ENCODE measurements around the gene KEAP1. TPM values are rescaled to one million over a fixed set of nuclear protein-coding genes. Genes with fewer than 3 reads are reported as not detected.

Gene KEAP1
- total and polyA plus RNA-seq, 9 of the 15 experiments (the other 6 are each of a cell fraction or from before 2014, with no cell fraction given), result 2.1 to 95.6 (median 64.3) TPM

- TF ChIP-seq MAZ (CRISPR knock-in tag; conservative IDR thresholded peaks at IDR 0.05 in 1 of 2, IDR thresholded peaks at IDR 0.05 in 1 of 2) (peak; percentile 99 to 100), PHF20 (IDR thresholded peaks at IDR 0.05; ENCODE audit: partially characterized antibody) (peak; percentile 24), ZKSCAN3 (CRISPR knock-in tag; IDR thresholded peaks at IDR 0.05) (no peak), THAP7 (CRISPR knock-in tag; IDR thresholded peaks at IDR 0.05) (peak; percentile 76; the same call in 1 of the 2 replicates), MBD2 (IDR thresholded peaks at IDR 0.05; ENCODE audit: borderline replicate concordance, low read depth) (peak; percentile 49; the same call in 1 of the 2 replicates)
These were observed 593 bp downstream of the KEAP1 start (continued) for GRCh38 chr19:10502524-10503001.

GRCh38 chr19:10501971-10502523 is 1.1 kb downstream of the KEAP1 start:
- peak; percentile 16 for ATAC-seq
- POLR2A ChIA-PET, result interaction anchor here (0.6 to 2.2 kb wide), 5 partner anchors 10 to 79 kb away, joined by 3 to 8 read pairs (median 6); no protein-coding TSS in a partner anchor
- peak overlapping the region; percentile 99 for H3K9ac ChIP-seq (ENCODE audit: insufficient read depth in 1 of 2, low read depth in 2 of 2, low read length in 2 of 2)
- FAIRE-seq, result peak; percentile 19
- peaks cover 37% of the 10 kb centered on the region for H3K36me3 ChIP-seq (ENCODE audit: control insufficient read depth, insufficient read depth, low read length)
- intact Hi-C loops (cut with micrococcal nuclease) (no loop called here), in situ Hi-C loops (cut with MboI) (no loop called here)
- peak overlapping the region; percentile 96 for H3K27ac ChIP-seq (ENCODE audit: extremely low read depth, low read depth, low read length)
- CTCF ChIA-PET (ENCODE audit: low intra/inter-chr PET ratio), result interaction anchor here (0.6 kb wide), 1 partner anchor 91 kb away, joined by 8 read pairs; no protein-coding TSS in a partner anchor
- no peaks in the 10 kb centered on the region for H3K27me3 ChIP-seq (ENCODE audit: control insufficient read depth in 2 of 2, insufficient read depth in 2 of 2, low read length in 2 of 2)
- peaks cover 63% of the 10 kb centered on the region for H3K79me2 ChIP-seq (ENCODE audit: control insufficient read depth, insufficient read depth, low read length)
- H3K9me3 ChIP-seq (replicated peaks; ENCODE audit: control insufficient read depth, insufficient read depth, low read depth, low read length), result no peaks in the 10 kb centered on the region
- peaks cover 3% of the 10 kb centered on the region; the same call in 1 of the 2 replicates for H4K20me1 ChIP-seq (replicated peaks; ENCODE audit: control insufficient read depth, insufficient read depth, low read length)
- peaks cover 3 to 44% of the 10 kb centered on the region in 2 experiments; a peak in 4 of 5 replicates for H3K4me1 ChIP-seq (replicated peaks in 1 of 2; ENCODE audit: control insufficient read depth in 2 of 2, insufficient read depth in 2 of 2, low read length in 2 of 2)
- no peaks in the 10 kb centered on the region for H3K9me1 ChIP-seq (ENCODE audit: control insufficient read depth, insufficient read depth, low read length)
- peak overlapping the region; percentile 88 for H3K4me2 ChIP-seq (ENCODE audit: insufficient read depth, low read length)
- H2AFZ ChIP-seq (ENCODE audit: low read depth, low read length), result peak overlapping the region; percentile 47
- under 1% methylated on average over 21 of the region's 35 CpGs for WGBS (ENCODE audit: insufficient coverage, low coverage, missing lambda C conversion rate)
- peak overlapping the region; percentile 74 for H3K4me3 ChIP-seq
- BruUV-seq (replicated peaks), result TSS peak; percentile 68
- peak in 2 of 4 experiments; percentile 42 to 45 for DNase-seq (ENCODE audit: extremely low read depth in 1 of 4, low spot score in 3 of 4)
- TF ChIP-seq POLR2B (IDR thresholded peaks at IDR 0.05; ENCODE audit: low read depth, partially characterized antibody), result no peak
- TF ChIP-seq ZFP91 (CRISPR knock-in tag; IDR thresholded peaks at IDR 0.05), result peak; percentile 67
- TF ChIP-seq MYNN (IDR thresholded peaks at IDR 0.05), result no peak
- TF ChIP-seq MYNN (CRISPR knock-in tag; IDR thresholded peaks at IDR 0.05), result peak; percentile 50; the same call in 1 of the 2 replicates
- peak; percentile 47; the same call in 1 of the 2 replicates for TF ChIP-seq PKNOX1 (IDR thresholded peaks at IDR 0.05)
- TF ChIP-seq PRDM10 (IDR thresholded peaks at IDR 0.05; ENCODE audit: partially characterized antibody), result no peak
- TF ChIP-seq GABPB2 (CRISPR knock-in tag; conservative IDR thresholded peaks at IDR 0.05), result no peak
- peak; percentile 44; the same call in 1 of the 2 replicates for TF ChIP-seq TAF7 (tag; IDR thresholded peaks at IDR 0.05)

All from K562 (cell line).